Measurements from ENCODE around the gene TMEM59L. TPM values are rescaled to one million over a fixed set of nuclear protein-coding genes. Genes with fewer than 3 reads are reported as not detected.

The TMEM59L gene
- total RNA-seq, 2 experiments from 2014 or later = not detected

GRCh38 chr19:18620902-18621301 lies 8.2 kb downstream of the TMEM59L start:
- Mint-ChIP-seq H3K9me3 (ENCODE audit: low read depth) (no peaks in the 10 kb centered on the region), H3K27me3 (peaks cover 10% of the 10 kb centered on the region), H3K36me3 (no peaks in the 10 kb centered on the region), H3K4me3 (no peak overlapping the region), H3K27ac (no peak overlapping the region), H3K4me1 (no peaks in the 10 kb centered on the region)
- ATAC-seq = no peak
- CTCF ChIA-PET = no interaction called here
- no peak for DNase-seq

- Mint-ChIP-seq H3K27me3 (peaks cover 7% of the 10 kb centered on the region), H3K4me1 (no peaks in the 10 kb centered on the region), H3K4me3 (no peak overlapping the region), H3K27ac (no peak overlapping the region), H3K9me3 (ENCODE audit: low read depth) (no peaks in the 10 kb centered on the region), H3K36me3 (no peaks in the 10 kb centered on the region)
- ATAC-seq = no peak
- CTCF ChIA-PET = no interaction called here
- no peak for DNase-seq
These were observed 14.2 kb downstream of the TMEM59L start for GRCh38 chr19:18626906-18627305.

- H3K36me3 Mint-ChIP-seq = no peaks in the 10 kb centered on the region
- no peak overlapping the region for H3K4me3 Mint-ChIP-seq
- peaks cover 5% of the 10 kb centered on the region for H3K27me3 Mint-ChIP-seq
- CTCF ChIA-PET = interaction anchor here (1.3 kb wide), 1 partner anchor 109 kb away, joined by 3 read pairs; no protein-coding TSS in a partner anchor
- H3K4me1 Mint-ChIP-seq = no peaks in the 10 kb centered on the region
- no peak overlapping the region for H3K27ac Mint-ChIP-seq
- DNase-seq = no peak
- H3K9me3 Mint-ChIP-seq (ENCODE audit: low read depth) = no peaks in the 10 kb centered on the region
- ATAC-seq = no peak
These were observed 16.8 kb downstream of the TMEM59L start for GRCh38 chr19:18629166-18630088.

- H3K9me3 Mint-ChIP-seq (ENCODE audit: low read depth) = no peaks in the 10 kb centered on the region
- CTCF ChIA-PET = interaction anchor here (0.6 kb wide), 1 partner anchor 9 kb away, joined by 3 read pairs; no protein-coding TSS in a partner anchor
- peaks cover 16% of the 10 kb centered on the region for H3K4me1 Mint-ChIP-seq
- peaks cover 9% of the 10 kb centered on the region for H3K27me3 Mint-ChIP-seq
- no peak for DNase-seq
- no peak for ATAC-seq
- peaks cover under 1% of the 10 kb centered on the region for H3K36me3 Mint-ChIP-seq
- no peak overlapping the region for H3K4me3 Mint-ChIP-seq
- H3K27ac Mint-ChIP-seq = no peak overlapping the region
These were observed 20.7 kb downstream of the TMEM59L start for GRCh38 chr19:18633321-18633720.

GRCh38 chr19:18634612-18635297 lies 22.1 kb downstream of the TMEM59L start:
- H3K36me3 Mint-ChIP-seq = peaks cover 2% of the 10 kb centered on the region
- no peak overlapping the region for H3K4me3 Mint-ChIP-seq
- DNase-seq (no peak), ATAC-seq (no peak)
- peaks cover 7% of the 10 kb centered on the region for H3K27me3 Mint-ChIP-seq
- H3K9me3 Mint-ChIP-seq (ENCODE audit: low read depth) = no peaks in the 10 kb centered on the region
- CTCF ChIA-PET = interaction anchor here (0.6 to 1.5 kb wide), 2 partner anchors 156 to 197 kb away, joined by 3 to 5 read pairs; partner anchors contain the start of gene UPF1
- peaks cover 17% of the 10 kb centered on the region for H3K4me1 Mint-ChIP-seq
- H3K27ac Mint-ChIP-seq = no peak overlapping the region

GRCh38 chr19:18635831-18636182 lies 23.1 kb downstream of the TMEM59L start:
- no peak for ATAC-seq
- no peaks in the 10 kb centered on the region for H3K9me3 Mint-ChIP-seq (ENCODE audit: low read depth)

GRCh38 chr19:18636183-18636968 lies 23.7 kb downstream of the TMEM59L start:
- H3K27me3 Mint-ChIP-seq = peaks cover 7% of the 10 kb centered on the region
- H3K36me3 Mint-ChIP-seq = peaks cover 2% of the 10 kb centered on the region
- ATAC-seq (peak; percentile 94), DNase-seq (peak; percentile 99)
- H3K4me1 Mint-ChIP-seq = peaks cover 19% of the 10 kb centered on the region
- peak overlapping the region; percentile 90 for H3K27ac Mint-ChIP-seq
- CTCF ChIA-PET = no interaction called here
- H3K9me3 Mint-ChIP-seq (ENCODE audit: low read depth) = no peaks in the 10 kb centered on the region
- peak overlapping the region; percentile 83 for H3K4me3 Mint-ChIP-seq

More at GRCh38 chr19:18635831-18636182, 23.1 kb downstream of the TMEM59L start:
- Mint-ChIP-seq H3K36me3 (peaks cover 2% of the 10 kb centered on the region), H3K27ac (peak overlapping the region; percentile 90), H3K4me1 (peaks cover 19% of the 10 kb centered on the region), H3K4me3 (peak overlapping the region; percentile 83), H3K27me3 (peaks cover 7% of the 10 kb centered on the region)
- no peak for DNase-seq
- CTCF ChIA-PET = interaction anchor here (1.5 kb wide), 1 partner anchor 196 kb away, joined by 3 read pairs; the partner anchor contains the start of gene UPF1

- H3K9me3 Mint-ChIP-seq (ENCODE audit: low read depth) = no peaks in the 10 kb centered on the region
- H3K27me3 Mint-ChIP-seq = peaks cover 7% of the 10 kb centered on the region
- peak within 1 kb of the TSS; percentile 90 for H3K27ac Mint-ChIP-seq
- H3K36me3 Mint-ChIP-seq = peaks cover 2% of the 10 kb centered on the region
- peak within 1 kb of the TSS; percentile 83 for H3K4me3 Mint-ChIP-seq
- CTCF ChIA-PET = no interaction called here
- H3K4me1 Mint-ChIP-seq = peaks cover 19% of the 10 kb centered on the region
- DNase-seq (peak; percentile 44), ATAC-seq (no peak)
These were observed 24.4 kb downstream of the TMEM59L start, which contains the start of gene KLHL26 for GRCh38 chr19:18636969-18637629. KLHL26 (plus strand) TSS chr19:18637028; CDS start chr19:18637055, 27 bp downstream.

GRCh38 chr19:18637673-18638630 lies 25.3 kb downstream of the TMEM59L start:
- Mint-ChIP-seq H3K4me3 (peak overlapping the region; percentile 83), H3K4me1 (peaks cover 19% of the 10 kb centered on the region), H3K9me3 (ENCODE audit: low read depth) (no peaks in the 10 kb centered on the region), H3K27me3 (peaks cover 7% of the 10 kb centered on the region), H3K27ac (peak overlapping the region; percentile 76), H3K36me3 (peaks cover 2% of the 10 kb centered on the region)
- no peak for ATAC-seq
- CTCF ChIA-PET = no interaction called here
- DNase-seq = no peak

GRCh38 chr19:18639706-18640243 lies 27.1 kb downstream of the TMEM59L start:
- H3K36me3 Mint-ChIP-seq = peaks cover 2% of the 10 kb centered on the region
- H3K9me3 Mint-ChIP-seq (ENCODE audit: low read depth) = no peaks in the 10 kb centered on the region
- ATAC-seq (no peak), DNase-seq (no peak)
- no peak overlapping the region for H3K4me3 Mint-ChIP-seq
- no peak overlapping the region for H3K27ac Mint-ChIP-seq
- peaks cover 1% of the 10 kb centered on the region for H3K27me3 Mint-ChIP-seq
- H3K4me1 Mint-ChIP-seq = peaks cover 23% of the 10 kb centered on the region
- CTCF ChIA-PET = interaction anchor here (0.7 kb wide), 1 partner anchor 226 kb away, joined by 3 read pairs; no protein-coding TSS in a partner anchor

GRCh38 chr19:18644196-18645034 lies 31.7 kb downstream of the TMEM59L start:
- Mint-ChIP-seq H3K9me3 (ENCODE audit: low read depth) (no peaks in the 10 kb centered on the region), H3K4me3 (no peak overlapping the region), H3K27ac (no peak overlapping the region), H3K36me3 (no peaks in the 10 kb centered on the region), H3K27me3 (no peaks in the 10 kb centered on the region), H3K4me1 (peaks cover 5% of the 10 kb centered on the region)
- ATAC-seq (no peak), DNase-seq (no peak)
- CTCF ChIA-PET = no interaction called here

All from activated CD8-positive, alpha-beta memory T cell treated with anti-CD3 and anti-CD28 coated beads, Interleukin-2, amount 10 ng/mL, durations not matched to agents 7 days and 5 days (primary cell).